GM21529 (cell line): ENCODE results near the gene LEO1.

Experiments
- ATAC-seq: cut with Tn5 transposase; IDR thresholded peaks from one replicate; pipeline ENCODE4 v1.9.1; 2021; ENCODE audit not compliant: unreplicated experiment

Gene LEO1

GRCh38 chr15:51932161-51932560 lies 39.4 kb downstream of the LEO1 start:
- no peak for ATAC-seq

DNA sequence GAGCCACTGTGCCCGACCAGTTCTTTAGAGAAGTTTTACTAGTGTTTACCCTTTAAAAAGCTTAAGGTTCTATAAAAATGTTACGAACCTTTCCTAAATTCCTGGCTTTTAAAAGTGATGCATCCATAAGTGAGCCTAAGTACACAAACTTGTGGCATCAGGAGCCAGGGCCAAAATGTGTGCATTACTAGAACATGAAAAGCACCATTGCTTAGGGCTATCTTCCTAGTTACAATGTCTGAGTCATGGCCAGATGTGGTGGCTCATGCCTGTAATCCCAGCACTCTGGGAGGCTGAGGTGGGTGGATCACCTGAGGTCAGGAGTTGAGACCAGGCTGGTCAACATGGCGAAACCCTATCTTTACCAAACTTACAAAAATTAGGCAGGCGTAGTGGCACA lies 39.9 kb downstream of the LEO1 start:
- ATAC-seq, result no peak

DNA sequence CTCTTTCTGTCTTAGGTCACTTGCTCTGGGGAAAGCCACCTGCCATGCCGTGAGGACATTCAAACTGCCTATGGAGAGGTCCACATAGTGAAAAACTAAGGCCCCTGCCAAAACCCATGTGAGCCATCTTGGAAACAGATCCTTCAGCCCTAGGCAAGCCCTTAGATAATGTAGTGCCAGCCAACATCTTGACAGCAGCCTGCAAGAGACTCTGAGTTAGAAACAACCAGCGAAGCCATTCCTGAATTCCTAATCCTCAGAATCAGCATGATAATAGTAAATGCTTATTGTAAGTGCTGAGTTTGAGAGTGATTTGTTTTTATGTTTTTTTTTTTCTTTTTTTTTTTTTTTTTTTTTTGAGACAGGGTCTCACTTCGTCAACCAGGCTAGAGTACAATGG lies 40.6 kb downstream of the LEO1 start:
- ATAC-seq, result no peak

- ATAC-seq, result no peak
Observed at GRCh38 chr15:51926809-51927208, 44.8 kb downstream of the LEO1 start.

DNA sequence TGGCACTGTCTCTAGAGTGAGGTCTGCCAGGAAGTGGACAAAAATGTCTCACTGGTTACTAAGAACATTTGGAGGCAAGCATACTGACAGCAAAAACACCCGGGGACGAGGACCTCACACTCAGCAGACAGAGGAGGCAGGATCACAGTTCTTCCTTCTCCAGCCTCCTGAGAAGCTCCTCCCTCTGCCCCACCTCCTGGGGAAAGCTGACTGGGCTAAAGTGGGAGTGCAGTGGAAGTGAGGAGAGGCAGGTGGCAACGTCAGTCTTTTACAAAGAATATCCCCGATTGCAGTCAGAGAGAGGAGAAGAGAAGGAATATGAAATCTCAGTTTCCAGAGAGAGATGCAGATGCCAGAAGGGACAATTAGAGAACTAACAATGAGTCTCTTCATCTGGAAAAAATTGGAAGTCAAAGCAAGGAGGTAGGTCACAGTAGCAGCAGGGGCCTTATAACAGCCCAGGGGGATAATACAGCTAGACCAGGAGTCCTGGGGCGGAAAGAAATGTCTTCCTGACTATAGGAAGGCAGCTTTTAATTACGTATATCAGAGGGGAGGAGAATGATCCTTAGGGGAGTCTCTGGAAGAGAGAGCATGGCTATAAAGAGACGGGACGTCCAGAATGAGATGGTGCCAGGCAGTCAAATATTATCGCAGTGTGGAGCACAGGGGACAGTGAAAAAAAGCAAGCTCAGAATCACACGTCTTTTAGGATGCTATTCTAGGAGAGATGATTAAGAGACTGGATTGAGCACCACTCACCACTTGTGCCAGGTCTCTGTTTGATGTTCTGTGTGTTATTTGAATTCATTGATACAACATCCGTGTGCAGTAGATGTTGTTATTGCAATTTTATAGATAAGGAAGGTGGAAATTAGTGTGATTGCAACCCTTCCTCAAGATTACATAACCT lies 47.2 kb downstream of the LEO1 start:
- no peak for ATAC-seq

- no peak for ATAC-seq
Observed at GRCh38 chr15:51917493-51917892, 54.1 kb downstream of the LEO1 start.

- no peak for ATAC-seq
Observed at GRCh38 chr15:51912528-51912927, 59.0 kb downstream of the LEO1 start.

DNA sequence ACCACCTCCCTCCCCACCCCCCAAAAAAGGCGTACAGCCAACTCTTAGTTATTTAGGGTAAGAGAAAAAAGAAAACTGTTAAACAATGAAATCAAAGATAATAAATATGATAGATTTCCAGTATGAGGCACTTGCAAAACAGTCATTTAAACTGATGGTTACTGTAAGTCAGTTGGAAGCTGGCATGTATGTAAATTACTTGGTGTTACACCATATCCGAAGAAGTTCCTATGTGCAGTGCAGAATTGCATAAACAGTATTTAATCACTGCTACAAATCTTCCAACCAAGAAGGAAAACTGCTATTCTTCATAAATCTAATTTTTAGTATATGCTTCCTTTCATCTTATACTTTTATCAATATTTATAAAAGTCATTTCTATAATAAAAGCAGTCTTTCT lies 62.0 kb downstream of the LEO1 start:
- no peak for ATAC-seq

GRCh38 chr15:51908316-51908715 lies 63.3 kb downstream of the LEO1 start:
- no peak for ATAC-seq

DNA sequence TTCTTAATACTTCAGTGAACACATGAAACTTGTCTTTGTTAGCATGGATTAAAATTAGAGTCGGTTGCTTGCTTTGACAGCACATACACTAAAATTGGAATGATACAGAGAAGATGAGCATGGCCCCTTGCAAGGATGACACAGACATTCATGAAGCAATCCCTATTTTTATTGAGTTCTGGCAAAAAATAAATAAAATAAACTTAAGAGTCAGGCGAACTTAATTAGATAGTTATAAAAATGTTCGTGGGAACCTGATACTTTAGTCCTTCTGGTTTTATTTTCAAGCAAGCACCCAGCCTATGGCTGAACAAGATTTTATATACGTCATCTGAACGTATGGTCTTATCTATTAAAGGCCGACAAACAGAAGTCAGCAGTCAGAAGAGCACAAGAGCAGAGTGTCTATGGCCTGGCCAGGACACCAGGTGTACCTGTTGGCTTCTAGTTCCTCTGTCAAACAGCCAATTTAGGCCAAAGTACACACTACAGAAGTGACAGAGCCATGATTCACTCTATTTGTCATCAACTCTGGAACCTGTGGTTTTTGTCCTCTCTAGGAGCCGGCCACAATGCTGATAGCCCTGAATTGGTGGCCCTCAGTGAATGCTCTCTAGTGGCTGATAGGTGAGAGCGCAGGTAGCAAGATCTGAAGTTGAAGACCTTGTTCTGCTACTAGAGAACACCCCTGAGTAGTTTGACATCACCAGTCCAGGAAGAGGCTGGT lies 64.3 kb downstream of the LEO1 start:
- no peak for ATAC-seq

DNA sequence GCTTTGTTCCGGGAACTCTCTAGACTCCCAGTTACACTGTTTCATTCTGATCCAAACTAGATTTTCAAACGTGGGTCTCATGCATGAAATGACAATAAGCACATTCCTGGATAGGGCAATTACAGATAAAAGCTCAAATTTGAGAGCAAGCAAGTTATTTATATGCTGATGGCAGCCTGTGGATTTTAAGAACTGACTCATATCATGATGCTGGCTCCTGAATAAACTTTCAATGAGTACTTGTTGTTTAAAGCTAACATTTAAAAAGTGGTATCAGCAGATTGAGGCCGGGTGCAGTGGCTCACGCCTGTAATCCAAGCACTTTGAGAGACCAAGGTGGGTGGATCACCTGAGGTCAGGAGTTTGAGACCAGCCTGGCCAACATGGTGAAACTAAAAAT lies 66.6 kb downstream of the LEO1 start:
- ATAC-seq, result no peak

- no peak for ATAC-seq
Observed at GRCh38 chr15:51904421-51904820, 67.2 kb downstream of the LEO1 start.

DNA sequence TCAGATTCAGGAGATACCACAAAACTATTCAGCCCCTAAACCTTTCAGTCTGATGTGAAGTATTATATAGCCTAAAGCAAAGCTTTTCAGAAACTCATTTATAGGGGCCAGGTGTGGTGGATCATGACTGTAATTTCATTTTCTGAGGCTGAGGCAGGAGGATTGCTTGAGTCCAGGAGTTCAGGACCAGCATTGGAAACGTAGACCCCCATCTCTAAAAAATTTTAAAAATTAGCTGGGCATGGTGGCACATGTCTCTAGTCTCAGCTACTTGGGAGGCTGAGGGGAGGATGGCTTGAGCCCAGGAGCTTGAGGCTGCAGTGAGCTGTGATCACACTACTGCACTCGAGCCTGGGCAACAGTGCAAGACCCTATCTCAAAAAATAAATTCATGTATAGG lies 82.1 kb downstream of the LEO1 start:
- no peak for ATAC-seq

DNA sequence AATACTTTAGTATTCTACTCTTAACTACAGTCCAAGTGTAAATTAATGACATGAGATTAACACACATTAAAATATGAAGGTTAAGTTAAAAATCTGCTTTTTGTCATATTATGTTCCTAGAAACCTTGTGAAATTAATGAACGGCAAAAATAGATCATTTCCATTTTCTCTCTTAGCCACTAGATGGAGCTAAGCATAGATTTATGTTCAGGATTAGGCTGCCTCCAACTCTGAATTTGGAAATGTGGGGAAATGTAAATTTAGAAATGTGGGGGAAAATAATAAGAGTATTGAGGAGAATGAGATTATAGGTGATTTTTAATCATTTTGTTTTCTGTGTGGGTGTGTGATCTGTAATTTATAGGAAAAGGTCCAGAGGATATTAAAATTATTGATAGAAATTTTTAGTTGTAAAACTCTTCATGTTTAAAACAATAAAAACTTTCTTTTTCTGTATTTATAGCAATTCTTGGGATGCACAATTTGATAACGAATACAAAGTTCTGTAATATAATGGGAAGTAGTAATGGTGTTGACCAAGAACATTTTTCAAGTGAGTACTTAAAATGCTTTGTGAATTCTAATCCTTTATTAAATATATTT lies 82.9 kb downstream of the LEO1 start:
- ATAC-seq, result no peak
